HT-29 (cell line): Measurements from ENCODE around the gene HSPA12B. TPM values are rescaled to one million over a fixed set of nuclear protein-coding genes. Genes with fewer than 3 reads are reported as not detected.

Source experiments
- total RNA-seq: library from RNA; depleted of rRNA; stranded (reverse); fragments of >200 nt; shearing (Covaris generic); gene quantifications from 2 replicates; pipeline ENCODE4 v1.2.3, GENCODE V29; 2014; rRNA removed

HSPA12B gene
- total RNA-seq, 1 experiment from 2014 or later = not detected

Other genes starting within 250 kb of the HSPA12B start
- gene GFRA4, start 69.3 kb upstream of the HSPA12B start, total RNA-seq = not detected in 2 replicates
- gene ADAM33, start 50.7 kb upstream of the HSPA12B start, total RNA-seq = not detected in 2 replicates
- not detected in 2 replicates for gene SIGLEC1, start 20.1 kb upstream of the HSPA12B start, total RNA-seq
- gene ADISSP, start 35.1 kb downstream of the HSPA12B start, total RNA-seq = 137 TPM in 2 replicates
- 0.81 and 0.92 TPM in 2 replicates for gene SPEF1, start 48.8 kb downstream of the HSPA12B start, total RNA-seq
- 205 and 222 TPM in 2 replicates for gene CENPB, start 54.1 kb downstream of the HSPA12B start, total RNA-seq
- gene CDC25B, start 63.6 kb downstream of the HSPA12B start, total RNA-seq = 71.1 and 71.6 TPM in 2 replicates
- 40.2 and 41.0 TPM in 2 replicates for gene AP5S1, start 87.9 kb downstream of the HSPA12B start, total RNA-seq
- gene MAVS, start 114.1 kb downstream of the HSPA12B start, total RNA-seq = 23.8 and 27.3 TPM in 2 replicates
- gene PANK2, start 156.7 kb downstream of the HSPA12B start, total RNA-seq = 34.6 and 39.1 TPM in 2 replicates